GM23248 (cell line): ENCODE data around the gene TRPC4. TPM values are rescaled to one million over a fixed set of nuclear protein-coding genes. Genes with fewer than 3 reads are reported as not detected.

ENCODE experiments used
- DNase-seq: peaks from one replicate; pipeline ENCODE4 v3.0.0-alpha.2; 2015
- H2AFZ ChIP-seq: fragments of 200-600 bp; sonication (generic); 2 replicates; pipeline ENCODE4 v1.6.1; 2016; ENCODE audit warnings: antibody characterized with exemption
- H3F3A ChIP-seq: fragments of 200-600 bp; sonication (generic); 2 replicates; pipeline ENCODE4 v1.6.1; 2016; ENCODE audit warnings: mild to moderate bottlenecking, antibody characterized with exemption, mixed run types; ENCODE audit not compliant: insufficient read depth
- H3K27ac ChIP-seq: fragments of 200-600 bp; sonication (generic); 2 replicates; pipeline ENCODE4 v1.5.1; 2016; ENCODE audit warnings: mild to moderate bottlenecking
- H3K27me3 ChIP-seq: fragments of 200-600 bp; sonication (generic); replicated peaks from 2 replicates; pipeline ENCODE4 v1.6.1; 2016; ENCODE audit warnings: mild to moderate bottlenecking; ENCODE audit not compliant: insufficient read depth
- H3K36me3 ChIP-seq: fragments of 200-600 bp; sonication (generic); 2 replicates; pipeline ENCODE4 v1.6.1; 2016; ENCODE audit warnings: low read depth, mild to moderate bottlenecking
- H3K4me1 ChIP-seq: fragments of 200-600 bp; sonication (generic); 2 replicates; pipeline ENCODE4 v1.6.1; 2016; ENCODE audit warnings: mild to moderate bottlenecking; ENCODE audit not compliant: insufficient read depth
- H3K4me2 ChIP-seq: fragments of 200-600 bp; sonication (generic); one replicate; pipeline ENCODE4 v1.6.1; 2016; ENCODE audit warnings: mild to moderate bottlenecking; ENCODE audit not compliant: unreplicated experiment
- H3K4me3 ChIP-seq: fragments of 200-600 bp; sonication (generic); 2 replicates; pipeline ENCODE4 v1.5.1; 2016; ENCODE audit warnings: mild to moderate bottlenecking
- H3K79me2 ChIP-seq: fragments of 200-600 bp; sonication (generic); 2 replicates; pipeline ENCODE4 v1.6.1; 2016; ENCODE audit warnings: mild to moderate bottlenecking; ENCODE audit not compliant: insufficient read depth
- H3K9ac ChIP-seq: fragments of 200-600 bp; sonication (generic); 2 replicates; pipeline ENCODE4 v1.6.1; 2016; ENCODE audit warnings: mild to moderate bottlenecking
- H3K9me2 ChIP-seq: fragments of 200-600 bp; sonication (generic); 2 replicates; pipeline ENCODE4 v1.6.1; 2016; ENCODE audit warnings: mixed run types, mild to moderate bottlenecking, moderate library complexity; ENCODE audit not compliant: insufficient read depth
- H3K9me3 ChIP-seq: fragments of 200-600 bp; sonication (generic); one replicate; pipeline ENCODE4 v1.6.1; 2017; ENCODE audit warnings: low read depth
- H4K20me1 ChIP-seq: fragments of 200-600 bp; sonication (generic); 2 replicates; pipeline ENCODE4 v1.6.0; 2016; ENCODE audit not compliant: insufficient read depth
- EZH2 ChIP-seq: fragments of 200-600 bp; sonication (generic); IDR thresholded peaks from 2 replicates; pipeline ENCODE4 v1.6.1; 2018; ENCODE audit warnings: antibody characterized with exemption, mild to moderate bottlenecking; ENCODE audit not compliant: insufficient read depth, poor library complexity, severe bottlenecking
- EZH2phosphoT487 ChIP-seq: fragments of 200-600 bp; sonication (generic); IDR thresholded peaks from 2 replicates; pipeline ENCODE4 v1.6.1; 2018; ENCODE audit warnings: antibody characterized with exemption, moderate library complexity, mild to moderate bottlenecking, low read depth; ENCODE audit not compliant: insufficient read depth
- WGBS, 2 experiments: methylation state at CpG; one replicate each; pipeline ENCODE4 v1.1.6; 2015 to 2017; ENCODE audit warnings: low lambda C conversion rate in 2 of 2, low coverage in 1 of 2; ENCODE audit errors: missing lambda C conversion rate in 2 of 2; 5-methylcytosine and 5-hydroxymethylcytosine counted together
- in situ Hi-C: fragments of 300-500 bp; cut with MboI; formaldehyde crosslinking; loops from 2 replicates; pipeline ENCODE4 v1.15.0; 2020
- polyA plus RNA-seq: library from polyadenylated mRNA; unstranded; fragments of >200 nt; fragmentation: Nextera tagmentation; extraction: Ambion mirVana; gene quantifications from 2 replicates; pipeline ENCODE4 v1.2.1, GENCODE V29; 2016
- total RNA-seq: library from RNA; depleted of rRNA; stranded (reverse); fragments of >200 nt; shearing (Covaris generic); gene quantifications from 2 replicates; pipeline ENCODE4 v1.2.3, GENCODE V29; 2014

The TRPC4 gene
- total and polyA plus RNA-seq, 2 experiments from 2014 or later: 6.7 to 10.5 TPM

- Histone ChIP-seq H3K4me2 (no peak overlapping the region), H2AFZ (no peak overlapping the region), H3K27ac (no peak overlapping the region), H3K36me3 (no peaks in the 10 kb centered on the region), H3K9ac (no peak overlapping the region), H3F3A (no peaks in the 10 kb centered on the region), H3K27me3 (no peaks in the 10 kb centered on the region), H3K4me1 (peaks cover 14% of the 10 kb centered on the region), H3K79me2 (no peaks in the 10 kb centered on the region), H3K4me3 (no peak overlapping the region), H3K9me3 (no peaks in the 10 kb centered on the region), H3K9me2 (no peaks in the 10 kb centered on the region), H4K20me1 (no peaks in the 10 kb centered on the region)
- TF ChIP-seq EZH2phosphoT487 (no peak), EZH2 (no peak)
- 69 to 75% methylated on average over 7 of the region's 7 CpGs for WGBS, 2 experiments
- in situ Hi-C loops: no loop called here
- no peak for DNase-seq
Measured at GRCh38 chr13:37772644-37773043, 96.9 kb downstream of the TRPC4 start.

- TF ChIP-seq EZH2: no peak
Measured at GRCh38 chr13:37769545-37769944, 100.0 kb downstream of the TRPC4 start.

GRCh38 chr13:37769078-37769477 is 100.5 kb downstream of the TRPC4 start:
- TF ChIP-seq EZH2 (no peak), EZH2phosphoT487 (no peak)
- no peak overlapping the region for H2AFZ ChIP-seq
- 72 to 76% methylated on average over 2 of the region's 2 CpGs for WGBS, 2 experiments
- no peaks in the 10 kb centered on the region; the same call in 1 of the 2 replicates for H3K9me2 ChIP-seq
- H3K9ac ChIP-seq: no peak overlapping the region
- no peak overlapping the region for H3K4me2 ChIP-seq
- no peaks in the 10 kb centered on the region for H3K36me3 ChIP-seq
- H3K4me1 ChIP-seq: no peaks in the 10 kb centered on the region
- H3K27ac ChIP-seq: no peak overlapping the region
- in situ Hi-C loops: no loop called here
- peak; percentile 29 for DNase-seq
- no peaks in the 10 kb centered on the region for H4K20me1 ChIP-seq
- no peaks in the 10 kb centered on the region for H3K9me3 ChIP-seq
- no peaks in the 10 kb centered on the region for H3K79me2 ChIP-seq
- no peaks in the 10 kb centered on the region for H3F3A ChIP-seq
- no peak overlapping the region for H3K4me3 ChIP-seq
- no peaks in the 10 kb centered on the region for H3K27me3 ChIP-seq

More at GRCh38 chr13:37769545-37769944, 100.0 kb downstream of the TRPC4 start:
- no peaks in the 10 kb centered on the region for H3K9me3 ChIP-seq
- H3K9ac ChIP-seq: no peak overlapping the region
- H4K20me1 ChIP-seq: no peaks in the 10 kb centered on the region
- in situ Hi-C loops: no loop called here
- H2AFZ ChIP-seq: no peak overlapping the region
- no peaks in the 10 kb centered on the region for H3F3A ChIP-seq
- no peak overlapping the region for H3K4me3 ChIP-seq
- H3K79me2 ChIP-seq: no peaks in the 10 kb centered on the region
- 94 to 96% methylated on average over 2 of the region's 2 CpGs for WGBS, 2 experiments
- H3K27me3 ChIP-seq: no peaks in the 10 kb centered on the region
- H3K4me2 ChIP-seq: no peak overlapping the region
- H3K36me3 ChIP-seq: no peaks in the 10 kb centered on the region
- H3K27ac ChIP-seq: no peak overlapping the region
- H3K4me1 ChIP-seq: no peaks in the 10 kb centered on the region
- H3K9me2 ChIP-seq: no peaks in the 10 kb centered on the region; the same call in 1 of the 2 replicates
- no peak for DNase-seq

GRCh38 chr13:37766502-37766901 is 103.1 kb downstream of the TRPC4 start:
- no peaks in the 10 kb centered on the region for H3K79me2 ChIP-seq
- 95 to 97% methylated on average over 3 of the region's 3 CpGs for WGBS, 2 experiments
- H3K4me1 ChIP-seq: no peaks in the 10 kb centered on the region
- TF ChIP-seq EZH2phosphoT487: no peak
- no peak for TF ChIP-seq EZH2
- H3K36me3 ChIP-seq: no peaks in the 10 kb centered on the region
- in situ Hi-C loops: no loop called here
- H3K27ac ChIP-seq: no peak overlapping the region
- DNase-seq: peak; percentile 4
- no peaks in the 10 kb centered on the region; the same call in 1 of the 2 replicates for H3K9me2 ChIP-seq
- no peak overlapping the region for H3K9ac ChIP-seq
- no peaks in the 10 kb centered on the region for H3K9me3 ChIP-seq
- no peaks in the 10 kb centered on the region for H3K27me3 ChIP-seq
- H2AFZ ChIP-seq: no peak overlapping the region
- H4K20me1 ChIP-seq: no peaks in the 10 kb centered on the region
- no peak overlapping the region for H3K4me2 ChIP-seq
- H3K4me3 ChIP-seq: no peak overlapping the region
- no peaks in the 10 kb centered on the region for H3F3A ChIP-seq

GRCh38 chr13:37755349-37755748 is 114.2 kb downstream of the TRPC4 start:
- Histone ChIP-seq H3K27ac (no peak overlapping the region), H4K20me1 (no peaks in the 10 kb centered on the region), H3K9ac (no peak overlapping the region), H2AFZ (no peak overlapping the region), H3K9me3 (no peaks in the 10 kb centered on the region), H3K79me2 (no peaks in the 10 kb centered on the region), H3K9me2 (no peaks in the 10 kb centered on the region), H3F3A (no peaks in the 10 kb centered on the region), H3K36me3 (no peaks in the 10 kb centered on the region), H3K4me1 (peaks cover 5% of the 10 kb centered on the region), H3K4me2 (no peak overlapping the region), H3K27me3 (no peaks in the 10 kb centered on the region), H3K4me3 (no peak overlapping the region)
- TF ChIP-seq EZH2phosphoT487 (no peak), EZH2 (no peak)
- 84 to 89% methylated on average over 3 of the region's 3 CpGs for WGBS, 2 experiments
- in situ Hi-C loops: no loop called here
- no peak for DNase-seq
